ENCODE results near the gene DAW1.
"Not testable (repeated sequence)": the region's sequence is repeated elsewhere in the genome, so short reads cannot be mapped to it uniquely, and the experiment has no call there.

DAW1 gene

DNA sequence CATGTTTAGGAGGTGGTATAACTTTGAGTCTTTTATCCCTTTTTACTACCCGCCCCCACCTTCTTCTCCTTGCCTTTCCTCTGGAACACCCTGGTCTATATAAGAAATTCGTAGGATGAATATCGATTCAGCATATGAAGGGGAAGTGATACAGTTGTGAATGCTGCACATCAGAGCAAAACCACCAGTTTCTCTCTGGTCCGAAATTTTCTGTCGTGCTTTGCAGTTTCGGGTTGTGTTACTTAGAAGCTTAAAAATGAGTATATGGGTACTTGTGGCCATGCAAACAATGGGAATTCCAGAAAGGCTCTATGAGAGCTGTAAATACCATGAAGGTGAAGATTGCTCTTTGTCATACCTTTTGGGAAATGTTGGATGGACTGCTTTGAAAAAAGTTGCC lies 60.6 kb downstream of the DAW1 start:
- no peak for DNase-seq

GRCh38 chr2:227932403-227932802 lies 61.0 kb downstream of the DAW1 start:
- DNase-seq, result no peak

GRCh38 chr2:227933884-227934283 lies 62.5 kb downstream of the DAW1 start:
- no peak for DNase-seq

- not testable (repeated sequence) for DNase-seq
Observed at GRCh38 chr2:227936249-227936648, 64.8 kb downstream of the DAW1 start.

DNA sequence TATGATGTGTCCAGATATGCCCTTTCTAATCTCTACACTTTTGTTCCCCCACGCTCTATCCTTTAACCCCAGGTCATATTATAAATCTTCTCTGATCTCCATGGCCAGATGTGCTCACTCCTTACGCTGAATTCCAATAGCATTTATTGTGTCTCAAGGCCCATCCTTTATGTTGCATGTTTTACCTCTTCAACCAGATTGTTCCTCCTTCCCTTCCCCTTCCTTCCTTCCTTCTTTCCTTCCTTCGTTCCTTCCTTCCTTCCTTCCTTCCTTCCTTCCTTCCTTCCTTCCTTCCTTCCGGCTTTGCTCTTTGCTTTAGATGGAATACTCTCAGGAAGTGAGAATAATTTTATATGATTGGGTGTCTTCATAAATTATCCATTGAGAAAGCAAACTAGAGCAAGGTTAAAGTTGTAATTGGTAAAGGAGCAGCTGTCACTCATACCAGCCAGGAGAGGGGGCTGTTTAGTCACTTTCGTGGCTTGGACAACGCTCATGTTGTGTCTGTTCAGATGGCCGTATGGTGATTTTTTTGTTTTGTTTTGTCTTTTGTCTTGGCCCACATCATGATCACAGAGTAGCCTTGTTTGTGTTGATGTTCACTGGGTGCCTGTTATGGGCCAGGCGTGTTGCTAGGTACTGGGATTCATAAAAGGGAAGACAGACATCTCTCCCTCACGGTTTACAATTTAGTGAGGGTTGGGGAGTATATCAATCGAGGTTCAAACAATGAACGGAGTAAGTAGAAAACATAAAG lies 68.0 kb downstream of the DAW1 start:
- no peak for DNase-seq

- DNase-seq, result no peak
Observed at GRCh38 chr2:227942021-227942420, 70.6 kb downstream of the DAW1 start.

DNA sequence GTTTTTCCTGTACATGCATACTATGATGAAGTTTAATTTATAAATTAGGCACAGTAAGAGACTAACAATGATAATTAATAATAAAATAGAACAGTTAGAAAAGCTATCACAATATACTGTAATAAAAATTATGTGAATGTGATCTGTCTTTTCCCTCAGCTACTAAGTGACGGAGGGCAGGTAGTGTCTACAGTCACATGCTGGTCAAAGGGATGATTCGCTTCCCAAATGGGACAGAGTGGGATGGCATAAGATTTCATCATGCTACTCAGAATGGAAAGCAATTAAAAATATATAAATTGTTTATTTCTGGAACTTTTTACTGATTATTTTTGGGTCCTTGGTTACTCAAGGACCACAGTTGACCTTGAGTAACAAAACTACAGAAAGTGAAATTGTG lies 71.5 kb downstream of the DAW1 start:
- no peak for DNase-seq

- no peak for DNase-seq
Observed at GRCh38 chr2:227960317-227960716, 88.9 kb downstream of the DAW1 start.

DNA sequence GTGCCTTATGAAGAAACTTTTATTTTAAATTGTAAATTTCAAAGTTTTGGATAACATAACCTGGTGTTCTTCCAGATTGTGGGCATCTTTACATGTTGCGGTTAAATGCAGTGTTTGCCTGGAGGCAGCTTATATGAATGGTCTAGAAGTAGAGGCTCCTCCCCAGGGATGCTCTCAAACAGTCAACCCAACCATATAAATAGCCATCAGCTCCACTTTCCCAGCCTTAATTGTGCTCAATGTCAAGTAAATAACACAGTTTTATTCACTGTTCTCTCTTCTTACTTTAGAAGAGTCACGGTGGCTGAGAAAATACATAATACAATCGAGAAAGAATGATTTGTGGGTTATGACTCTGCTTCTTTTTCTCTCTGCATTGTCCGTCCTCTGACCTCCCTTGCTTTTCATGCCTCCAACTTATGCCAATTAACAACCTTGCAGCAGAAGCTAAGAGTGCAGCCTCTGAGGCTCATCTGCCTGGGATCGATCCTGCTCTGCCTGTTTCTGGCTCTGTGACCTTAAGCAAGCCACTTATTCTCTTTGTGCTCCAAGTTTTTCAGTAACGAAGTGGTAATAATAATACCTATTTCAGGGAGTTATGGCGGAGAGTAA lies 100.3 kb downstream of the DAW1 start:
- DNase-seq, result no peak

DNA sequence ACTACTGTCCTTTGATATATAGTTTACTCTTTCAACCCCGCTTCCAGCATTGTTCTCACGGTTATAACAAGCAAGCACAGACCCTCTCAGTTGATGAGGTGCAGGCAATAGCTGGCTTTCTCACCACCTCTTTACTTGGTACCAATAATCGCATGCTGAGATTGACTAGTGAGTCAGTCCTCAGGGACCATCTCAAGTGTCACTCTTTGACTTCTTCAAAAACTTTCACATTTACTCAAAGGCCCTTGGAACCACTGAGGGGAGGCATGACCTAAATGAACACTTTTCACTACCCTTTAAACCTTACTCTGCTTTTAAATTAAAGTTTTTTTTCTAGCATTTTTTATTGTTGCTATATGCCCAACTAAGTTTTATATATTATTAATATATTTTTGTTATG lies 101.8 kb downstream of the DAW1 start:
- DNase-seq, result no peak

All from activated gamma-delta T cell (primary cell).